B cell (primary cell): ENCODE measurements around the gene DYNC1I1. TPM values are rescaled to one million over a fixed set of nuclear protein-coding genes. Genes with fewer than 3 reads are reported as not detected.

ENCODE experiments used
- ATAC-seq: fragments of 200-7000 bp; cut with Tn5 transposase; one replicate; pipeline ENCODE4 v1.10.0; 2021; ENCODE audit warnings: low read depth, mild to moderate bottlenecking, moderate number of reproducible peaks, moderate library complexity
- CTCF ChIA-PET: fragments of 350-600 bp; sonication (Branson Sonifier 250); formaldehyde crosslinking; loops from one replicate; lab custom pipeline; 2021; ENCODE audit warnings: antibody characterized with exemption, inconsistent platforms; lab: Charles Lee
- POLR2A ChIA-PET: fragments of 350-600 bp; sonication (Branson Sonifier 250); formaldehyde crosslinking; loops from one replicate; lab custom pipeline; 2021; ENCODE audit warnings: antibody characterized with exemption; lab: Charles Lee
- DNase-seq: peaks from one replicate; pipeline ENCODE4 v3.0.0; 2013
- H2AFZ ChIP-seq: 2 replicates; pipeline ENCODE4 v1.6.1; 2012; ENCODE audit warnings: mild to moderate bottlenecking, low read depth, low read length; ENCODE audit not compliant: insufficient read depth, poor library complexity, severe bottlenecking
- H3K27ac ChIP-seq, 2 donors: 1 replicate in 1 of 2; 2 replicates in 1 of 2; pipeline ENCODE4 v1.5.1; 2012 to 2013; ENCODE audit warnings: low read length in 2 of 2, mild to moderate bottlenecking in 2 of 2, moderate library complexity in 1 of 2
- H3K27me3 ChIP-seq, 4 experiments: fragments of 200-600 bp in 1 of 4; sonication (generic) in 1 of 4; replicated peaks in 1 of 4; 1 replicate in 2 of 4; 2 replicates in 2 of 4; pipeline versions ENCODE4 v1.6.1 to v1.7.0; 2013 to 2016; ENCODE audit warnings: low read length in 3 of 4, mild to moderate bottlenecking in 2 of 4, mixed read lengths in 1 of 4, moderate library complexity in 1 of 4; ENCODE audit not compliant: insufficient read depth in 4 of 4, control insufficient read depth in 3 of 4; ENCODE audit errors: control extremely low read depth in 1 of 4
- H3K36me3 ChIP-seq, 2 experiments: replicated peaks in 1 of 2; 1 replicate in 1 of 2; 2 replicates in 1 of 2; pipeline versions ENCODE4 v1.6.1 to v1.7.1; 2013; ENCODE audit warnings: low read length in 1 of 2; ENCODE audit not compliant: insufficient read depth in 2 of 2, control insufficient read depth in 1 of 2; ENCODE audit errors: control extremely low read depth in 1 of 2, extremely low read depth in 1 of 2
- H3K4me1 ChIP-seq, 2 donors: fragments of 200-600 bp in 1 of 2; sonication (generic) in 1 of 2; 1 replicate in 1 of 2; 2 replicates in 1 of 2; pipeline versions ENCODE4 v1.5.1 to v1.6.1; 2013 to 2017; ENCODE audit warnings: low read length in 2 of 2; ENCODE audit not compliant: control insufficient read depth in 2 of 2, insufficient read depth in 2 of 2
- H3K4me2 ChIP-seq: replicated peaks from 2 replicates; pipeline ENCODE3; 2012; ENCODE audit warnings: mild to moderate bottlenecking, low read depth, low read length; ENCODE audit not compliant: poor library complexity, severe bottlenecking
- H3K4me3 ChIP-seq, 5 experiments: fragments of 200-600 bp in 1 of 5; sonication (generic) in 1 of 5; 1 replicate in 3 of 5; 2 replicates in 2 of 5; pipeline versions ENCODE4 v1.5.1 to v1.7.0; 2011 to 2016; ENCODE audit warnings: low read length in 4 of 5, mild to moderate bottlenecking in 4 of 5, low read depth in 2 of 5, control low read depth in 1 of 5, moderate library complexity in 1 of 5; ENCODE audit not compliant: insufficient read depth in 1 of 5; ENCODE audit errors: control extremely low read depth in 1 of 5, extremely low read depth in 1 of 5
- H3K79me2 ChIP-seq: fragments of 200-600 bp; sonication (generic); one replicate; pipeline ENCODE4 v1.6.0; 2016; ENCODE audit warnings: low read length; ENCODE audit not compliant: control insufficient read depth, insufficient read depth
- H3K9ac ChIP-seq: fragments of 200-600 bp; sonication (generic); 2 replicates; pipeline ENCODE4 v1.6.1; 2017; ENCODE audit warnings: mild to moderate bottlenecking, low read length, moderate library complexity
- H3K9me3 ChIP-seq, 3 donors: one replicate each; pipeline versions ENCODE4 v1.6.1 to v1.7.1; 2013; ENCODE audit warnings: low read length in 2 of 3; ENCODE audit not compliant: control insufficient read depth in 2 of 3, insufficient read depth in 1 of 3; ENCODE audit errors: control extremely low read depth in 1 of 3
- H4K20me1 ChIP-seq: 2 replicates; pipeline ENCODE4 v1.6.0; 2012; ENCODE audit warnings: mild to moderate bottlenecking, low read length; ENCODE audit not compliant: insufficient read depth, control insufficient read depth, poor library complexity, severe bottlenecking
- H3K27ac Mint-ChIP-seq: one replicate; pipeline ENCODE4 v1.8.0; 2021; ENCODE audit warnings: mixed read lengths
- H3K27me3 Mint-ChIP-seq: one replicate; pipeline ENCODE4 v1.8.0; 2021; ENCODE audit warnings: mixed read lengths
- H3K4me1 Mint-ChIP-seq: one replicate; pipeline ENCODE4 v1.8.0; 2021; ENCODE audit warnings: mixed read lengths
- H3K4me3 Mint-ChIP-seq: one replicate; pipeline ENCODE4 v1.8.0; 2021; ENCODE audit warnings: mixed read lengths
- H3K9me3 Mint-ChIP-seq: one replicate; pipeline ENCODE4 v1.8.0; 2022; ENCODE audit warnings: mixed read lengths; ENCODE audit not compliant: insufficient read depth
- EZH2 ChIP-seq: IDR thresholded peaks from 2 replicates; pipeline ENCODE4 v1.6.1; 2012; ENCODE audit warnings: borderline replicate concordance, low read depth, mild to moderate bottlenecking, moderate library complexity, low read length; ENCODE audit not compliant: insufficient read depth, poor library complexity, severe bottlenecking
- WGBS: methylation state at CpG from one replicate; pipeline ENCODE4 v1.1.5; 2013; ENCODE audit warnings: missing lambda C conversion rate; ENCODE audit not compliant: insufficient coverage; 5-methylcytosine and 5-hydroxymethylcytosine counted together
- intact Hi-C: fragments of 100-400 bp; cut with micrococcal nuclease; formaldehyde crosslinking; loops from one replicate; pipeline ENCODE4 v1.10.0; 2022
- polyA plus RNA-seq: library from polyadenylated mRNA; depleted of rRNA; stranded (reverse); fragments of >200 nt; gene quantifications from 2 replicates; pipeline ENCODE4 v1.2.3, GENCODE V29; 2012
- total RNA-seq, 2 donors: library from RNA; stranded (reverse); fragments of 120-200 nt in 1 of 2; gene quantifications; 1 replicate in 1 of 2; 2 replicates in 1 of 2; pipeline versions ENCODE4 v1.2.3 to v1.2.4, GENCODE V29; 2013 to 2022
- TF ChIP-seq, protein P1 (sequence below): fragments of 200-600 bp; IDR thresholded peaks from one replicate; pipeline ENCODE4 v1.8.0; 2022; ENCODE audit warnings: antibody characterized with exemption, mild to moderate bottlenecking

Gene DYNC1I1
- total and polyA plus RNA-seq, 2 donors (not counting 1 experiment from before 2014, with no cell fraction given): not detected

DNA sequence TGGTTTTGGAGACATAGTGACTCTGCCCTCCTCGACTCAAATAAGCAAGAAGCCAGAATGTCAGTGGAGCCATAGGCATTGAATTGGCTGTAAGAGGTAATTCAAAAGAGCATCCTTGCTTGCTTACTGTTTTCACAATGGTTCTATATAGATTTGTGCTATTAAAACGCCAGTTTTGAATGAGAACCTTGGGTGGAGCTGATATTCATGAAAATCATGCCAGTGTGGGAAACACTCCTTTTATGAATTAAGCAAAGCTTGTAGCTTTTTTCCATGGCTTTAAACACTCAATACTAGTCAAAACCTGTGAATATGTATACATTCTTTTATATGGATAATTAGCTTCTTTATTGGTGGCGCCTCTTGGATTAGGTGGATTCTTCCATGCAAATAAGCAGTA lies 297.0 kb downstream of the DYNC1I1 start:
- Mint-ChIP-seq H3K4me3 (no peak overlapping the region), H3K27me3 (peaks cover 28% of the 10 kb centered on the region), H3K27ac (no peak overlapping the region), H3K4me1 (no peaks in the 10 kb centered on the region), H3K9me3 (no peaks in the 10 kb centered on the region)
- no peak overlapping the region for H2AFZ ChIP-seq
- H3K9ac ChIP-seq: no peak overlapping the region
- peaks cover 0 to 16% (median 2%) of the 10 kb centered on the region in 4 experiments for H3K27me3 ChIP-seq
- POLR2A ChIA-PET: no interaction called here
- H3K4me3 ChIP-seq: no peak overlapping the region
- DNase-seq (no peak), ATAC-seq (no peak)
- no peaks in the 10 kb centered on the region for H4K20me1 ChIP-seq
- WGBS: 80% methylated on average over 1 of the region's 3 CpGs
- intact Hi-C loops: no loop called here
- H3K36me3 ChIP-seq: no peaks in the 10 kb centered on the region
- TF ChIP-seq EZH2: no peak
- TF ChIP-seq, protein P1, sequence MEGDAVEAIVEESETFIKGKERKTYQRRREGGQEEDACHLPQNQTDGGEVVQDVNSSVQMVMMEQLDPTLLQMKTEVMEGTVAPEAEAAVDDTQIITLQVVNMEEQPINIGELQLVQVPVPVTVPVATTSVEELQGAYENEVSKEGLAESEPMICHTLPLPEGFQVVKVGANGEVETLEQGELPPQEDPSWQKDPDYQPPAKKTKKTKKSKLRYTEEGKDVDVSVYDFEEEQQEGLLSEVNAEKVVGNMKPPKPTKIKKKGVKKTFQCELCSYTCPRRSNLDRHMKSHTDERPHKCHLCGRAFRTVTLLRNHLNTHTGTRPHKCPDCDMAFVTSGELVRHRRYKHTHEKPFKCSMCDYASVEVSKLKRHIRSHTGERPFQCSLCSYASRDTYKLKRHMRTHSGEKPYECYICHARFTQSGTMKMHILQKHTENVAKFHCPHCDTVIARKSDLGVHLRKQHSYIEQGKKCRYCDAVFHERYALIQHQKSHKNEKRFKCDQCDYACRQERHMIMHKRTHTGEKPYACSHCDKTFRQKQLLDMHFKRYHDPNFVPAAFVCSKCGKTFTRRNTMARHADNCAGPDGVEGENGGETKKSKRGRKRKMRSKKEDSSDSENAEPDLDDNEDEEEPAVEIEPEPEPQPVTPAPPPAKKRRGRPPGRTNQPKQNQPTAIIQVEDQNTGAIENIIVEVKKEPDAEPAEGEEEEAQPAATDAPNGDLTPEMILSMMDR: no peak
- H3K9me3 ChIP-seq: no peaks in the 10 kb centered on the region
- no peak overlapping the region for H3K27ac ChIP-seq
- no peak overlapping the region for H3K4me2 ChIP-seq
- CTCF ChIA-PET: no interaction called here
- H3K4me1 ChIP-seq: no peaks in the 10 kb centered on the region
- no peaks in the 10 kb centered on the region for H3K79me2 ChIP-seq

DNA sequence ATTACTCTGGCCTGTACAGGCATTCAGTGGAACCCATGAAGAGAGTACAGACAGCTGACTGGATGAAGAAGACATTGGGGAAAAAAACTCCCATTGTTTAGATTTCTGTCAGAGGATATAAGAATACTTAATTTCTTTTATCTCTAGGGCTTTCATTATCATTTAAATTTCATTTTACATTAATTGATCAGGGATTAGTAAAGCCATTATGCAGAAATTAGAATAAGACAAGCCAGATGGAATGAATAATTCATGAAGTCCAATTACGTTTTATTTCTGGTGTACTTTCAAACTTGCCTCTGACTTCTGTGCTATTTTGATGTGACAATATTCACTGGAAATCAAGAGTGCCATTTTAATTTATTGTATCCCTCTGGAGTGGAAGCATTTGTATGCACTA lies 302.5 kb downstream of the DYNC1I1 start:
- intact Hi-C loops: loop anchor here (2.0 kb wide), 1 partner anchor 158 kb away; no protein-coding TSS in a partner anchor
- H3K9ac ChIP-seq: no peak overlapping the region
- no peak for ATAC-seq
- no peaks in the 10 kb centered on the region for H3K9me3 Mint-ChIP-seq
- no peak overlapping the region for H3K27ac ChIP-seq
- peaks cover 38% of the 10 kb centered on the region for H3K27me3 Mint-ChIP-seq
- POLR2A ChIA-PET: no interaction called here
- H3K4me2 ChIP-seq: no peak overlapping the region
- no peak overlapping the region for H2AFZ ChIP-seq
- H3K36me3 ChIP-seq: no peaks in the 10 kb centered on the region
- peaks cover 9% of the 10 kb centered on the region in 2 donors for H3K4me1 ChIP-seq
- no peaks in the 10 kb centered on the region for H3K9me3 ChIP-seq
- peak overlapping the region; percentile 92 for H3K4me3 Mint-ChIP-seq
- no peak overlapping the region for H3K4me3 ChIP-seq
- H3K27me3 ChIP-seq: peaks cover 0 to 32% (median 18%) of the 10 kb centered on the region in 4 experiments
- H3K27ac Mint-ChIP-seq: no peak overlapping the region
- no peaks in the 10 kb centered on the region for H3K79me2 ChIP-seq
- DNase-seq: no peak
- no peaks in the 10 kb centered on the region for H4K20me1 ChIP-seq
- no peak for TF ChIP-seq EZH2
- TF ChIP-seq, protein P1: no peak
- WGBS: no CpG with 5 or more reads among the region's 1 CpG
- CTCF ChIA-PET: interaction anchor here (0.9 to 1.5 kb wide), 7 partner anchors 10 to 990 kb away, joined by 3 to 22 read pairs (median 3); no protein-coding TSS in a partner anchor
- H3K4me1 Mint-ChIP-seq: peaks cover 6% of the 10 kb centered on the region
